DND-41 (cell line): Measurements from ENCODE around the gene TMCO4.
A peak's percentile ranks its signal among the peaks of the same experiment; 100 is the strongest.

Experiments
- ATAC-seq: fragments of 200-7000 bp; cut with Tn5 transposase; 3 replicates; pipeline ENCODE4 v1.9.1; 2021; ENCODE audit warnings: low read depth; ENCODE audit not compliant: insufficient read depth
- DNase-seq: peaks from one replicate; pipeline ENCODE4 v3.0.0-alpha.2; 2020
- H2AFZ ChIP-seq: 2 replicates; pipeline ENCODE4 v1.6.0; 2012; ENCODE audit warnings: low read depth, low read length
- H3K27ac ChIP-seq: 2 replicates; pipeline ENCODE4 v1.5.1; 2012; ENCODE audit warnings: low read length, inconsistent platforms
- H3K27me3 ChIP-seq: fragments of 200-600 bp; sonication (generic); 2 replicates; pipeline ENCODE4 v1.6.0; 2012; ENCODE audit warnings: low read length, mild to moderate bottlenecking, inconsistent platforms; ENCODE audit not compliant: insufficient read depth, poor library complexity
- H3K36me3 ChIP-seq: 2 replicates; pipeline ENCODE4 v1.5.1; 2012; ENCODE audit warnings: low read length, inconsistent platforms; ENCODE audit not compliant: insufficient read depth
- H3K4me1 ChIP-seq: 2 replicates; pipeline ENCODE4 v1.5.1; 2012; ENCODE audit warnings: mild to moderate bottlenecking, low read length; ENCODE audit not compliant: insufficient read depth
- H3K4me2 ChIP-seq: 2 replicates; pipeline ENCODE4 v1.6.0; 2012; ENCODE audit warnings: mild to moderate bottlenecking, moderate library complexity, low read length, inconsistent platforms; ENCODE audit not compliant: insufficient read depth
- H3K4me3 ChIP-seq, 2 experiments: fragments of 200-600 bp in 1 of 2; shearing (Covaris generic) in 1 of 2; 2 replicates each; pipeline ENCODE4 v1.5.1; 2012 to 2016; ENCODE audit warnings: inconsistent platforms in 2 of 2, low read length in 2 of 2, mild to moderate bottlenecking in 2 of 2, low read depth in 1 of 2, moderate library complexity in 1 of 2
- H3K79me2 ChIP-seq: 2 replicates; pipeline ENCODE4 v1.6.0; 2012; ENCODE audit warnings: low read length, inconsistent platforms; ENCODE audit not compliant: insufficient read depth
- H3K9ac ChIP-seq: 2 replicates; pipeline ENCODE4 v1.6.0; 2012; ENCODE audit warnings: low read depth, mild to moderate bottlenecking, inconsistent platforms, low read length, moderate library complexity
- H3K9me3 ChIP-seq: 2 replicates; pipeline ENCODE4 v1.5.1; 2012; ENCODE audit warnings: low read length, moderate library complexity, mild to moderate bottlenecking, inconsistent platforms; ENCODE audit not compliant: insufficient read depth, severe bottlenecking
- H4K20me1 ChIP-seq: 2 replicates; pipeline ENCODE4 v1.6.0; 2012; ENCODE audit warnings: low read length; ENCODE audit not compliant: insufficient read depth
- CTCF ChIP-seq: IDR thresholded peaks from 2 replicates; pipeline ENCODE4 v1.5.1; 2012; ENCODE audit warnings: borderline replicate concordance, low read length, moderate library complexity, mild to moderate bottlenecking; ENCODE audit not compliant: poor library complexity, severe bottlenecking; ENCODE audit errors: extremely low read depth
- EZH2 ChIP-seq: IDR thresholded peaks from 3 replicates; pipeline ENCODE4 v1.6.1; 2012; ENCODE audit warnings: borderline replicate concordance, low read depth, mild to moderate bottlenecking, moderate library complexity, low read length, inconsistent platforms; ENCODE audit not compliant: severe bottlenecking

The TMCO4 gene

GRCh38 chr1:19812875-19813642 is 13.3 kb upstream of the TMCO4 start:
- no peak for DNase-seq

GRCh38 chr1:19811206-19811851 is 11.6 kb upstream of the TMCO4 start:
- no peaks in the 10 kb centered on the region for H3K79me2 ChIP-seq
- no peaks in the 10 kb centered on the region for H3K27me3 ChIP-seq
- H3K36me3 ChIP-seq, result no peaks in the 10 kb centered on the region
- ATAC-seq (no peak), DNase-seq (peak; percentile 18)
- H3K4me2 ChIP-seq, result no peak overlapping the region
- H3K4me1 ChIP-seq, result no peaks in the 10 kb centered on the region
- no peak overlapping the region for H3K4me3 ChIP-seq
- H3K9me3 ChIP-seq, result no peaks in the 10 kb centered on the region
- no peak overlapping the region for H3K27ac ChIP-seq
- TF ChIP-seq CTCF, result peak; percentile 45
- no peak for TF ChIP-seq EZH2
- no peak overlapping the region for H2AFZ ChIP-seq
- no peaks in the 10 kb centered on the region for H4K20me1 ChIP-seq
- no peak overlapping the region for H3K9ac ChIP-seq

More at GRCh38 chr1:19812875-19813642, 13.3 kb upstream of the TMCO4 start:
- Histone ChIP-seq H3K4me1 (no peaks in the 10 kb centered on the region), H3K9me3 (no peaks in the 10 kb centered on the region), H2AFZ (no peak overlapping the region), H3K36me3 (no peaks in the 10 kb centered on the region), H3K4me3 (no peak overlapping the region), H3K79me2 (no peaks in the 10 kb centered on the region), H3K27ac (no peak overlapping the region), H4K20me1 (no peaks in the 10 kb centered on the region), H3K9ac (no peak overlapping the region), H3K27me3 (no peaks in the 10 kb centered on the region), H3K4me2 (no peak overlapping the region)
- TF ChIP-seq CTCF (no peak), EZH2 (no peak)
- no peak for ATAC-seq

- Histone ChIP-seq H3K4me3 (no peak overlapping the region), H3K9me3 (no peaks in the 10 kb centered on the region), H3K27me3 (no peaks in the 10 kb centered on the region), H3K9ac (no peak overlapping the region), H3K4me1 (no peaks in the 10 kb centered on the region), H3K79me2 (no peaks in the 10 kb centered on the region), H4K20me1 (no peaks in the 10 kb centered on the region), H3K27ac (no peak overlapping the region), H3K4me2 (no peak overlapping the region), H3K36me3 (no peaks in the 10 kb centered on the region), H2AFZ (no peak overlapping the region)
- no peak for DNase-seq
- no peak for ATAC-seq
- TF ChIP-seq EZH2, result no peak
- no peak for TF ChIP-seq CTCF
Observed at GRCh38 chr1:19809044-19809750, 9.5 kb upstream of the TMCO4 start.
